ENCODE measurements around the gene GJB3.

DNA sequence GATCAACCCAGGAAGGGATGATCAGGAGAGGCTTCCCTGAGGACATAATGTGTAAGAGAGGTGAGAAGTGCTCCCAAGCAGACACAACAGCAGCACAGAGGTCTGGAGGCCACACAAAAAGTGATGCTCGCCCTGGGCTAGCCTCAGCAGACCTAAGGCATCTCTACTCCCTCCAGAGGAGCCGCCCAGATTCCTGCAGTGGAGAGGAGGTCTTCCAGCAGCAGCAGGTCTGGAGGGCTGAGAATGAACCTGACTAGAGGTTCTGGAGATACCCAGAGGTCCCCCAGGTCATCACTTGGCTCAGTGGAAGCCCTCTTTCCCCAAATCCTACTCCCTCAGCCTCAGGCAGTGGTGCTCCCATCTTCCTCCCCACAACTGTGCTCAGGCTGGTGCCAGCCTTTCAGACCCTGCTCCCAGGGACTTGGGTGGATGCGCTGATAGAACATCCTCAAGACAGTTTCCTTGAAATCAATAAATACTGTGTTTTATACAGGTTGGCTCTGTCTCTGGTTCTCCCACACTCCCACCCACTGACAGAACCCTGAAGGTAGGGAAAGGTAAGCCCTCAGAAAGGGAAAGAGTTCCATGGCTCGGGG lies 5.0 kb downstream of the GJB3 start:
- TF ChIP-seq CTCF (IDR thresholded peaks at IDR 0.05 in 2 of 3, conservative IDR thresholded peaks at IDR 0.05 in 1 of 3; ENCODE audit: control insufficient read depth in 2 of 3, extremely low read depth in 1 of 3, insufficient read depth in 1 of 3, low read depth in 3 of 3, low read length in 3 of 3) (no peak), IRF3 (IDR thresholded peaks at IDR 0.05) (no peak), EZH2 (IDR thresholded peaks at IDR 0.05; ENCODE audit: borderline replicate concordance, control insufficient read depth, low read depth, low read length) (no peak), GABPA (IDR thresholded peaks at IDR 0.05; ENCODE audit: low read depth) (no peak), BRCA1 (IDR thresholded peaks at IDR 0.05; ENCODE audit: low read depth, low read length) (no peak), JUND (IDR thresholded peaks at IDR 0.05; ENCODE audit: low read depth, low read length) (no peak), ATF2 (IDR thresholded peaks at IDR 0.05; ENCODE audit: low read length) (no peak), NBN (IDR thresholded peaks at IDR 0.05) (no peak), PBX3 (IDR thresholded peaks at IDR 0.05; ENCODE audit: insufficient replicate concordance, low read depth, low read length) (no peak), EGR1 (IDR thresholded peaks at IDR 0.05; ENCODE audit: borderline replicate concordance in 1 of 2, low read depth in 2 of 2, low read length in 2 of 2) (no peak), MEF2A (IDR thresholded peaks at IDR 0.05; ENCODE audit: insufficient read depth, low read depth, low read length) (no peak)
- TF ChIP-seq, protein P1, sequence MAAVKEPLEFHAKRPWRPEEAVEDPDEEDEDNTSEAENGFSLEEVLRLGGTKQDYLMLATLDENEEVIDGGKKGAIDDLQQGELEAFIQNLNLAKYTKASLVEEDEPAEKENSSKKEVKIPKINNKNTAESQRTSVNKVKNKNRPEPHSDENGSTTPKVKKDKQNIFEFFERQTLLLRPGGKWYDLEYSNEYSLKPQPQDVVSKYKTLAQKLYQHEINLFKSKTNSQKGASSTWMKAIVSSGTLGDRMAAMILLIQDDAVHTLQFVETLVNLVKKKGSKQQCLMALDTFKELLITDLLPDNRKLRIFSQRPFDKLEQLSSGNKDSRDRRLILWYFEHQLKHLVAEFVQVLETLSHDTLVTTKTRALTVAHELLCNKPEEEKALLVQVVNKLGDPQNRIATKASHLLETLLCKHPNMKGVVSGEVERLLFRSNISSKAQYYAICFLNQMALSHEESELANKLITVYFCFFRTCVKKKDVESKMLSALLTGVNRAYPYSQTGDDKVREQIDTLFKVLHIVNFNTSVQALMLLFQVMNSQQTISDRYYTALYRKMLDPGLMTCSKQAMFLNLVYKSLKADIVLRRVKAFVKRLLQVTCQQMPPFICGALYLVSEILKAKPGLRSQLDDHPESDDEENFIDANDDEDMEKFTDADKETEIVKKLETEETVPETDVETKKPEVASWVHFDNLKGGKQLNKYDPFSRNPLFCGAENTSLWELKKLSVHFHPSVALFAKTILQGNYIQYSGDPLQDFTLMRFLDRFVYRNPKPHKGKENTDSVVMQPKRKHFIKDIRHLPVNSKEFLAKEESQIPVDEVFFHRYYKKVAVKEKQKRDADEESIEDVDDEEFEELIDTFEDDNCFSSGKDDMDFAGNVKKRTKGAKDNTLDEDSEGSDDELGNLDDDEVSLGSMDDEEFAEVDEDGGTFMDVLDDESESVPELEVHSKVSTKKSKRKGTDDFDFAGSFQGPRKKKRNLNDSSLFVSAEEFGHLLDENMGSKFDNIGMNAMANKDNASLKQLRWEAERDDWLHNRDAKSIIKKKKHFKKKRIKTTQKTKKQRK (IDR thresholded peaks at IDR 0.05; ENCODE audit: low read depth, low read length), result no peak
- TF ChIP-seq, protein P2, sequence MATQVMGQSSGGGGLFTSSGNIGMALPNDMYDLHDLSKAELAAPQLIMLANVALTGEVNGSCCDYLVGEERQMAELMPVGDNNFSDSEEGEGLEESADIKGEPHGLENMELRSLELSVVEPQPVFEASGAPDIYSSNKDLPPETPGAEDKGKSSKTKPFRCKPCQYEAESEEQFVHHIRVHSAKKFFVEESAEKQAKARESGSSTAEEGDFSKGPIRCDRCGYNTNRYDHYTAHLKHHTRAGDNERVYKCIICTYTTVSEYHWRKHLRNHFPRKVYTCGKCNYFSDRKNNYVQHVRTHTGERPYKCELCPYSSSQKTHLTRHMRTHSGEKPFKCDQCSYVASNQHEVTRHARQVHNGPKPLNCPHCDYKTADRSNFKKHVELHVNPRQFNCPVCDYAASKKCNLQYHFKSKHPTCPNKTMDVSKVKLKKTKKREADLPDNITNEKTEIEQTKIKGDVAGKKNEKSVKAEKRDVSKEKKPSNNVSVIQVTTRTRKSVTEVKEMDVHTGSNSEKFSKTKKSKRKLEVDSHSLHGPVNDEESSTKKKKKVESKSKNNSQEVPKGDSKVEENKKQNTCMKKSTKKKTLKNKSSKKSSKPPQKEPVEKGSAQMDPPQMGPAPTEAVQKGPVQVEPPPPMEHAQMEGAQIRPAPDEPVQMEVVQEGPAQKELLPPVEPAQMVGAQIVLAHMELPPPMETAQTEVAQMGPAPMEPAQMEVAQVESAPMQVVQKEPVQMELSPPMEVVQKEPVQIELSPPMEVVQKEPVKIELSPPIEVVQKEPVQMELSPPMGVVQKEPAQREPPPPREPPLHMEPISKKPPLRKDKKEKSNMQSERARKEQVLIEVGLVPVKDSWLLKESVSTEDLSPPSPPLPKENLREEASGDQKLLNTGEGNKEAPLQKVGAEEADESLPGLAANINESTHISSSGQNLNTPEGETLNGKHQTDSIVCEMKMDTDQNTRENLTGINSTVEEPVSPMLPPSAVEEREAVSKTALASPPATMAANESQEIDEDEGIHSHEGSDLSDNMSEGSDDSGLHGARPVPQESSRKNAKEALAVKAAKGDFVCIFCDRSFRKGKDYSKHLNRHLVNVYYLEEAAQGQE (IDR thresholded peaks at IDR 0.05; ENCODE audit: low read depth, low read length), result no peak
